IMR-90 (cell line): ENCODE data around the gene BCAS3.

Experiments used
- CEBPB ChIP-seq: IDR thresholded peaks from 2 replicates; pipeline ENCODE4 v1.6.1; 2012; ENCODE audit warnings: low read depth, low read length, improper control_type of control experiment
- POLR2A ChIP-seq: IDR thresholded peaks from 2 replicates; pipeline ENCODE4 v1.6.1; 2012; ENCODE audit warnings: mild to moderate bottlenecking, low read depth, low read length
- USF2 ChIP-seq: fragments of 150-350 bp; IDR thresholded peaks from 2 replicates; pipeline ENCODE4 v1.6.1; 2017; ENCODE audit warnings: mild to moderate bottlenecking, antibody characterized with exemption, low read length, low read depth
- TF ChIP-seq, protein P1 (sequence below): conservative IDR thresholded peaks from 2 replicates; pipeline ENCODE4 v1.5.1; 2012; ENCODE audit warnings: mild to moderate bottlenecking, low read depth, low read length, improper control_type of control experiment

- TF ChIP-seq POLR2A, result peak; percentile 31; the same call in 1 of the 2 replicates
- no peak for TF ChIP-seq CEBPB
- TF ChIP-seq USF2, result no peak
- TF ChIP-seq, protein P1, sequence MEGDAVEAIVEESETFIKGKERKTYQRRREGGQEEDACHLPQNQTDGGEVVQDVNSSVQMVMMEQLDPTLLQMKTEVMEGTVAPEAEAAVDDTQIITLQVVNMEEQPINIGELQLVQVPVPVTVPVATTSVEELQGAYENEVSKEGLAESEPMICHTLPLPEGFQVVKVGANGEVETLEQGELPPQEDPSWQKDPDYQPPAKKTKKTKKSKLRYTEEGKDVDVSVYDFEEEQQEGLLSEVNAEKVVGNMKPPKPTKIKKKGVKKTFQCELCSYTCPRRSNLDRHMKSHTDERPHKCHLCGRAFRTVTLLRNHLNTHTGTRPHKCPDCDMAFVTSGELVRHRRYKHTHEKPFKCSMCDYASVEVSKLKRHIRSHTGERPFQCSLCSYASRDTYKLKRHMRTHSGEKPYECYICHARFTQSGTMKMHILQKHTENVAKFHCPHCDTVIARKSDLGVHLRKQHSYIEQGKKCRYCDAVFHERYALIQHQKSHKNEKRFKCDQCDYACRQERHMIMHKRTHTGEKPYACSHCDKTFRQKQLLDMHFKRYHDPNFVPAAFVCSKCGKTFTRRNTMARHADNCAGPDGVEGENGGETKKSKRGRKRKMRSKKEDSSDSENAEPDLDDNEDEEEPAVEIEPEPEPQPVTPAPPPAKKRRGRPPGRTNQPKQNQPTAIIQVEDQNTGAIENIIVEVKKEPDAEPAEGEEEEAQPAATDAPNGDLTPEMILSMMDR, result peak; percentile 86
Observed at GRCh38 chr17:60720763-60721531, 43.3 kb downstream of the BCAS3 start.
